ENCODE results near the gene SNX32. TPM values are rescaled to one million over a fixed set of nuclear protein-coding genes. Genes with fewer than 3 reads are reported as not detected.

SNX32 gene
- total RNA-seq, 1 experiment from 2014 or later, result not detected

- RAD21 ChIA-PET (ENCODE audit: low non-redundant PET in 1 of 2, low total read pairs in 2 of 2, uncharacterized antibody in 2 of 2, unreplicated experiment in 2 of 2), result interaction anchor here in 1 of 2 experiments (0.6 kb wide), 1 partner anchor 271 kb away, joined by 3 read pairs; no protein-coding TSS in a partner anchor
- Histone ChIP-seq H3K79me2 (ENCODE audit: insufficient read depth, low read length) (peaks cover 22% of the 10 kb centered on the region), H4K20me1 (ENCODE audit: insufficient read depth) (no peaks in the 10 kb centered on the region), H3K9me2 (ENCODE audit: insufficient read depth) (no peaks in the 10 kb centered on the region), H3K36me3 (ENCODE audit: control insufficient read depth in 1 of 2, insufficient read depth in 2 of 2, low read length in 2 of 2) (peaks cover 7 to 18% of the 10 kb centered on the region in 2 experiments; a peak in 3 of 4 replicates), H3K4me3 (replicated peaks in 1 of 2; ENCODE audit: low read depth in 1 of 2, low read length in 2 of 2) (no peak overlapping the region), H2AFZ (ENCODE audit: low read depth, low read length, poor library complexity, severe bottlenecking) (no peak overlapping the region), H3K4me2 (ENCODE audit: low read length) (no peak overlapping the region), H3K9me3 (ENCODE audit: control insufficient read depth in 1 of 2, insufficient read depth in 1 of 2, low read depth in 1 of 2, low read length in 2 of 2) (no peaks in the 10 kb centered on the region), H3K9ac (ENCODE audit: low read length) (no peak overlapping the region), H3K27ac (ENCODE audit: low read depth, low read length) (no peak overlapping the region), H3K27me3 (ENCODE audit: insufficient read depth, low read length) (no peaks in the 10 kb centered on the region), H3K4me1 (ENCODE audit: control insufficient read depth in 1 of 2, insufficient read depth in 2 of 2, low read length in 2 of 2) (peaks cover 9 to 14% of the 10 kb centered on the region in 2 experiments)
- TF ChIP-seq POLR2A (IDR thresholded peaks at IDR 0.05; ENCODE audit: borderline replicate concordance, extremely low read depth, insufficient read depth, insufficient read length), result no peak
- TF ChIP-seq POLR2AphosphoS5 (IDR thresholded peaks at IDR 0.05; ENCODE audit: low read depth, low read length), result no peak
- no peak for TF ChIP-seq CTCF (IDR thresholded peaks at IDR 0.05 in 2 of 3, conservative IDR thresholded peaks at IDR 0.05 in 1 of 3; ENCODE audit: borderline replicate concordance in 1 of 3, insufficient read depth in 1 of 3, low read depth in 2 of 3, low read length in 2 of 3)
- no peak for TF ChIP-seq MAX (IDR thresholded peaks at IDR 0.05)
- TF ChIP-seq YY1 (IDR thresholded peaks at IDR 0.05; ENCODE audit: extremely low read depth, insufficient replicate concordance, low read depth, low read length), result no peak
- no peak for TF ChIP-seq TCF7L2 (IDR thresholded peaks at IDR 0.05; ENCODE audit: borderline replicate concordance, extremely low read depth, insufficient read depth, insufficient read length)
- TF ChIP-seq ATF3 (IDR thresholded peaks at IDR 0.05), result no peak
- no peak for TF ChIP-seq REST (IDR thresholded peaks at IDR 0.05; ENCODE audit: low read depth)
- no peak for TF ChIP-seq SRF (IDR thresholded peaks at IDR 0.05; ENCODE audit: low read depth)
- no peak for TF ChIP-seq RAD21 (IDR thresholded peaks at IDR 0.05; ENCODE audit: low read depth)
- TF ChIP-seq EZH2 (IDR thresholded peaks at IDR 0.05), result no peak
- TF ChIP-seq SIN3A (IDR thresholded peaks at IDR 0.05; ENCODE audit: low read depth), result no peak
- TF ChIP-seq FOSL1 (IDR thresholded peaks at IDR 0.05; ENCODE audit: low read depth), result no peak
- no peak for TF ChIP-seq ZFX (IDR thresholded peaks at IDR 0.05)
- no peak for TF ChIP-seq CEBPB (IDR thresholded peaks at IDR 0.05; ENCODE audit: low read depth)
- TF ChIP-seq ZBTB33 (IDR thresholded peaks at IDR 0.05; ENCODE audit: extremely low read depth, insufficient replicate concordance, low read length), result no peak
- no peak for TF ChIP-seq ZNF274 (IDR thresholded peaks at IDR 0.05; ENCODE audit: low read depth, low read length)
- no peak for TF ChIP-seq JUND (IDR thresholded peaks at IDR 0.05)
- CTCF ChIA-PET, result no interaction called here
- BruUV-seq (replicated peaks), result no TSS peak
- DNase-seq (ENCODE audit: low read depth, low spot score), result no peak
- intact Hi-C loops (cut with micrococcal nuclease), result no loop called here
- POLR2A ChIA-PET, result no interaction called here
- ATAC-seq, result no peak
Measured at GRCh38 chr11:65864706-65865471, 31.1 kb downstream of the SNX32 start.

Data from HCT116 (cell line).